Esophagus (tissue), 2 donors: ENCODE measurements around the gene ITPRID2. TPM values are rescaled to one million over a fixed set of nuclear protein-coding genes. Genes with fewer than 3 reads are reported as not detected.

Experiments
- H3K27ac ChIP-seq, 2 donors: one replicate each; pipeline ENCODE4 v1.5.1; 2013; ENCODE audit warnings: low read depth in 2 of 2, mild to moderate bottlenecking in 2 of 2, inconsistent platforms in 1 of 2, low read length in 1 of 2, moderate library complexity in 1 of 2
- H3K27me3 ChIP-seq, 2 donors: one replicate each; pipeline ENCODE4 v1.6.1; 2013; ENCODE audit warnings: low read length in 2 of 2, control low read depth in 1 of 2, mild to moderate bottlenecking in 1 of 2; ENCODE audit not compliant: insufficient read depth in 2 of 2, control insufficient read depth in 1 of 2
- H3K36me3 ChIP-seq, 2 donors: one replicate each; pipeline ENCODE4 v1.6.1; 2013; ENCODE audit warnings: low read length in 1 of 2; ENCODE audit not compliant: control insufficient read depth in 2 of 2, insufficient read depth in 2 of 2
- H3K4me1 ChIP-seq, 2 donors: one replicate each; pipeline ENCODE4 v1.6.1; 2013; ENCODE audit warnings: low read length in 1 of 2; ENCODE audit not compliant: control insufficient read depth in 2 of 2, insufficient read depth in 2 of 2
- H3K4me3 ChIP-seq, 2 donors: one replicate each; pipeline ENCODE4 v1.5.1; 2013; ENCODE audit warnings: low read length in 2 of 2, mild to moderate bottlenecking in 2 of 2, low read depth in 1 of 2, moderate library complexity in 1 of 2
- H3K9me3 ChIP-seq, 2 donors: one replicate each; pipeline ENCODE4 v1.6.1; 2013; ENCODE audit warnings: mild to moderate bottlenecking in 2 of 2, low read depth in 1 of 2, low read length in 1 of 2, moderate library complexity in 1 of 2; ENCODE audit not compliant: control insufficient read depth in 2 of 2, insufficient read depth in 1 of 2
- WGBS, 2 donors: extraction: QIAGEN DNeasy Blood & Tissue Kit; methylation state at CpG; one replicate each; pipeline ENCODE4 v1.1.7; 2013; 5-methylcytosine and 5-hydroxymethylcytosine counted together
- polyA plus RNA-seq, 2 donors: library from polyadenylated mRNA; stranded (reverse); fragments of 200-250 nt; gene quantifications; one replicate each; pipeline ENCODE4 v1.2.3, GENCODE V29; 2013
- donor health status: healthy with polysubstance abuse.
- donor health status: Bipolar disorder and iron deficiency.

ITPRID2 gene
- polyA plus RNA-seq, 2 donors, result 11.9 to 15.4 TPM

DNA sequence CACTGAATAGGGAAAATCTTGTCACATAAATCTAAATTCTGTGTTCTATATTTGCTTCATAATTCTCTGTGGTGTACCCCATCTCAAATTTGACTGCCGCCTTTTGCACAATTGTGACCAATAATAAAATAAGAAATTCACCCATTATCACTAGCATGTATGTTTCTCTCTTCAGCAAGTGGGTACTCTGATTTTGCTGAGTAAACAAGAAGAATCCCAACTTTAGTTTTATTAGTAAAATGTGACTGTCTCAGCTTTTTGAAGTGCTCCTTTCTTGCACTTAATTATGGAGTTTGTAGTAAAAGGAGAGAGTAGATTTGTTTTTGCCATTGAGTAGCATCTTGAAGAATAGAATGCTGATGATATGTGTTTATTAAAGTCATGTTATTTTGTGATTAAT is 16.1 kb downstream of the ITPRID2 start:
- H3K27ac ChIP-seq, result no peak overlapping the region
- H3K9me3 ChIP-seq, result no peaks in the 10 kb centered on the region
- H3K4me3 ChIP-seq, result no peak overlapping the region
- H3K27me3 ChIP-seq, result no peaks in the 10 kb centered on the region
- peaks cover 0 to 3% of the 10 kb centered on the region in 2 donors for H3K36me3 ChIP-seq
- H3K4me1 ChIP-seq, result no peaks in the 10 kb centered on the region
- 93 to 95% methylated on average over 1 of the region's 1 CpG for WGBS, 2 donors

DNA sequence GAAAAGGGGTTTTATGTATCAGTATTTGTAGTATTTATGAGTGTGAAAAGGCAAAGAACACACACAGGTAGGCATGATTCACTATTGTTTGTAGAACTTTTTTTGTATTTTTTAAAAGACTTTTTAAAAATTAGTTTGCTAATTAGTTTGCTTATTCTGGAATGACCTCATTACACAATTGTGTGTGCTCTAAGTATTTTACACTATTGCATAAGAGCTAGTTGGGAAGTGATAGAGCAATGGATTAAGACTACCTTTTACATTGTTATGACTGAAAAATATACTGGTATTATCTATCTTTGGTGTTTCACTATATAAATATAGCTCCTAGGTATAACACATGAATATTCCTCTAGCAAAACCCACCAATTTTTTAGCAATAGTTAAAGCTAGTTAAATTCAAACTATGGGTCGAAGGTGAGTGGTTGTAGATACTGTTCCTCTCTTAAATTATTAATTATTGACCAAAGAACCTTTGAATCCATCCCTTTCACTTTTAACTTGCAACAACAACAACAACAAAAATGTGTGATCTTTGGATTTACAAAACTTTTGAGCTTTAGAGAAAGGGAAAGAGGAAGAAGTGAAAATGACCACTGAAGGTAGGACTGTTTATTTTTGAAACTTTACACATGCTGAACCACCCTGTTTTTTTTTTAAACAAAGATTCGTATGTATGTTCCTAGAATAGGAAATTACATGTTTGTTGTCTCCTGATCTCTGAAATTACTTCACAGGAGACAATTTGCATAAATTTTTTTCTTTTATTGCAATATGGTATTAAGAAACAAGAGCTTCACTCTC is 18.7 kb downstream of the ITPRID2 start:
- H3K27ac ChIP-seq, result no peak overlapping the region
- H3K4me3 ChIP-seq, result no peak overlapping the region
- H3K4me1 ChIP-seq, result no peaks in the 10 kb centered on the region
- peaks cover 4 to 7% of the 10 kb centered on the region in 2 donors for H3K36me3 ChIP-seq
- no peaks in the 10 kb centered on the region for H3K9me3 ChIP-seq
- WGBS, 2 donors, result 53 to 77% methylated on average over 2 of the region's 2 CpGs
- H3K27me3 ChIP-seq, result no peaks in the 10 kb centered on the region

DNA sequence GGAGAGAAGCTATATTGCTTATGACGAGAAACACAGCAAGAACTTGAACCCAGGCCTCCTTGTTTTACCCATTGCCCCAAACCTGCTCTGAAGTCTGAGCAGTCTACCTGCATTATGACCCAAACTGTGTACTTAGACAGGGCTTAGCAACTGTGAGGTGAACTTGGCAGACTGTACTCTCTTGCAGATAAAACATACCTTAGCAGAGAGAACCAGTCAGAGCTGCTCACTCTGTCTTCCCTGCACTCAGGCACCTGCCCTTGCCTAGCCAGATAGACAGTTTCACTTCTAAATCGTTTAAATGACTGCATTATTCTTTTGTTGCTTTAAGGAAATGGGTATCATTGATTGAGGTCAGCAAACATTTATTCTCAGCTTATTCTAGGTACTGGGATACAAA is 20.3 kb downstream of the ITPRID2 start:
- H3K27me3 ChIP-seq, result no peaks in the 10 kb centered on the region
- H3K36me3 ChIP-seq, result peaks cover 10 to 17% of the 10 kb centered on the region in 2 donors
- no peak overlapping the region for H3K4me3 ChIP-seq
- 45 to 66% methylated on average over 2 of the region's 2 CpGs for WGBS, 2 donors
- H3K27ac ChIP-seq, result no peak overlapping the region
- H3K4me1 ChIP-seq, result peaks cover 0 to 2% of the 10 kb centered on the region in 2 donors
- no peaks in the 10 kb centered on the region for H3K9me3 ChIP-seq

DNA sequence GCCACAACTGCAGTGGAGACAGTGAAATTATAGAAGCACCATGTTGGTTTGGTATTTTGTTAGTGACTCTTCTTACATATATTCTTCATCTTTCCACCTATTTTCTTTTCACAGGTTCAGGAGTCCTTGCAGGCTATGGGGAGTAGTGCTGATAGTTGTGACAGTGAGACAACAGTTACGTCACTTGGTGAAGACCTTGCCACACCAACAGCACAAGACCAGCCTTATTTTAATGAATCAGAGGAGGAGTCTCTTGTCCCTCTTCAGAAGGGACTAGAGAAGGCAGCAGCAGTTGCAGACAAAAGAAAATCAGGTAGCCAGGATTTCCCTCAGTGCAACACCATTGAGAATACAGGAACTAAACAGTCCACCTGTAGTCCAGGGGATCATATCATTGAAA is 23.6 kb downstream of the ITPRID2 start:
- WGBS, 2 donors, result 77 to 98% methylated on average over 1 of the region's 1 CpG
- no peaks in the 10 kb centered on the region for H3K27me3 ChIP-seq
- H3K27ac ChIP-seq, result no peak overlapping the region
- peaks cover 0 to 2% of the 10 kb centered on the region in 2 donors for H3K4me1 ChIP-seq
- H3K36me3 ChIP-seq, result peaks cover 14 to 18% of the 10 kb centered on the region in 2 donors
- H3K4me3 ChIP-seq, result no peak overlapping the region
- H3K9me3 ChIP-seq, result no peaks in the 10 kb centered on the region

DNA sequence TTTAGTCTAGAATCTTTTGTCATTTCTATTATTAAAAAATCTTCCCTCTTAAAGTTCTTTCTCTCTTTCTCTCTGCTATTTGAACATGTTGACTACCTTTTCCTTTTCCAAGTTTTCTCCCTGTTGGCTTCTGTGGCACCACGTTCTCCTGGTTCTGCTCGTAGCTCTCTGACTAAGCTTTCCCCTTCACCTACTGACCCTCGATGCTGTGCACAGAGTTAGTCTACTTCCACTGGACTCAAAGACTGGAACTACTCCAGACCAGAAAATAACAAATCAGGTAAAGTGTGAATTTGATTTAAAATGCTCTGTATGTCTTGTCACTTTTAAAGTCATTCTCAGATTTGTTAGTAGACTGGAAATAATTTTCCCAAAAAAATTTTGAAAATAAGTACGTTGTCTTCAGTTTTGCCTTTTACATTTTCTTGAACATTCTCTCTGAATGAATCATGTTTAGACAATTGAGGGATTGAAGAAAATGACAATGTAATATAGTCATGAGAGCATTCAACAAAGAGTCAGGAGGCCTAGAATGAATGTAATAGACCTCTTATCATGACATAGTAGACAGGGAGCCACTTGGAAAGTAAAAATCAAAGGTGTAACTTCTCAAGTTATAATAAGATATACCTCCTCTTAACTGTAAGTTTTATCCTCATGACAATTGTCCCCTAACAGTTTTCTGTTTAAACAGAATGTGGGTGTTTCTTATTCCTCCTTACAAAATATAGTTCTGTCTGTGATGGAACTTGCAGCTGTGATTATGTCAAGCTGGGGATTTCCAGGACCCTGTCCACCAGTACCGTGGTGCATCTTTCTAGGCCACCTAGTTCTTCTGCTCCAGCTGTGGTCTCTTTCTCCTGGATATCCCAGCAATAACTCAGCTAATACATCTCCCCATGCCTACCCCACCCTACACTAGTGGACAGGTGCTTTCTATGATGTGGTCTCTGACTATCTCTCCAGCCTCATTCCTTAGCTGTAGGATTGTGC is 25.5 kb downstream of the ITPRID2 start:
- WGBS, 2 donors, result 76 to 77% methylated on average over 5 of the region's 5 CpGs
- no peaks in the 10 kb centered on the region for H3K9me3 ChIP-seq
- peaks cover 14 to 20% of the 10 kb centered on the region in 2 donors for H3K36me3 ChIP-seq
- H3K4me1 ChIP-seq, result peaks cover 0 to 2% of the 10 kb centered on the region in 2 donors
- H3K27me3 ChIP-seq, result no peaks in the 10 kb centered on the region
- no peak overlapping the region for H3K27ac ChIP-seq
- H3K4me3 ChIP-seq, result no peak overlapping the region

DNA sequence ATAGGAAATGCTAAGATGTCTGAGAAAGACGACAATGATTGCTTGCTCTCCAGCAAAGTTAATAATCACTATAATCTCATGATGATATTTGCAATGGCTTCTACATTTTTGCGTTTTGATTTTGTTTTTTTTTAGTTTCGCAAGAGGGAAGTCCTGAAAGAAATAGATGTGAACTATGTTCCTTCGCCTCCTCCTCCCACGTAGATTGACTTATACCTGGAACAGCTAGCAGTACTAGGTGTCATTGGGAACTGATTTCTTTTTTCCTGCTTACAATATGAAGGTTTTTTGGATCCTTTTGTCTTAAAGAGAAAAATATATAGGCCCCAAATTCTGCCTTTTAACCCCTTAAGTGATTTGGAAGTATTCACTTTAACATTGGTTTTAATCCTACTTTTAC is 26.7 kb downstream of the ITPRID2 start:
- H3K36me3 ChIP-seq, result peaks cover 14 to 22% of the 10 kb centered on the region in 2 donors
- H3K4me1 ChIP-seq, result peaks cover 0 to 2% of the 10 kb centered on the region in 2 donors

DNA sequence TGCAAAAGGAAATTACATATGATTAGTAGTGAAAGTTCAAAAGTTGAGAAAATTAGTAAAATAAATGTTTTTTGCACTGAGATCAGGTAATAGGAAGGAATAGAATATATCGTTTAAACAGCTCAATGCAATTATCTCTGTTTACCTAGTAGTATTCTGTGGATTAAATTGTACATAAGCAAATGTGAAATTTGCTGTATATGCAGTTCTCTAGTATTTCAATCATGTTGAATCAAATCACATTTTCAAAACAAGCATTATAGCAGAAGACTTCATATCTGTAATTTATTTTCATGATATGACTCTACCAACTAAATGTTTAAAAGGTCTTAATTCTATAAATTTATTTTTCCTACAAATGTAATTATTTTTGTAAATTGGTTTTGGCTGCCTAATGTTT is 31.6 kb downstream of the ITPRID2 start:
- Histone ChIP-seq H3K9me3 (no peaks in the 10 kb centered on the region), H3K4me3 (no peak overlapping the region), H3K27ac (no peak overlapping the region), H3K27me3 (no peaks in the 10 kb centered on the region), H3K36me3 (peaks cover 3 to 6% of the 10 kb centered on the region in 2 donors), H3K4me1 (no peaks in the 10 kb centered on the region)
- 84 to 88% methylated on average over 1 of the region's 1 CpG for WGBS, 2 donors

More for the DNA sequence above, 26.7 kb downstream of the ITPRID2 start:
- Histone ChIP-seq H3K4me3 (no peak overlapping the region), H3K9me3 (no peaks in the 10 kb centered on the region), H3K27ac (no peak overlapping the region), H3K27me3 (no peaks in the 10 kb centered on the region)
- WGBS, 2 donors, result 78 to 91% methylated on average over 5 of the region's 5 CpGs

DNA sequence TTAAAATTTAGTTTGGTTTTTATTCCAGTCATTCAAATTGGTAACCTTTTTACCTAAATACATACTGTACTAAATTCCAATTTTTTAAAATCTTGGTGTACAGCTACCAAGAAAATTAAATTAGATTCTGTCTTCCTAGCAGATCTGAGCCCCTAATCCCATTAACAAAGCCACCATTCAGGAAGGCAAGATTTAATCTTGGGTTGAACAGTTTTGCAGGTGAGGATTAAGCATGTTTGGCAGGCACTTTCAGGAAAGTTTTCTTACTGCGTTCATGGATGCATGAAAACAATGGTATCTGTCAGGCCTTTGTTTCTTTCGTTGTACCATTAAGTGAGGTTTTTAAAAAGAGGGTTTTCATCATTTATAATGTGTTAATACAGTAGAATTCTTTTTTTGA is 32.8 kb downstream of the ITPRID2 start:
- Histone ChIP-seq H3K4me3 (no peak overlapping the region), H3K36me3 (peaks cover under 1 to 4% of the 10 kb centered on the region in 2 donors), H3K27ac (no peak overlapping the region), H3K4me1 (no peaks in the 10 kb centered on the region), H3K27me3 (no peaks in the 10 kb centered on the region), H3K9me3 (no peaks in the 10 kb centered on the region)
- 54 to 68% methylated on average over 2 of the region's 2 CpGs for WGBS, 2 donors

DNA sequence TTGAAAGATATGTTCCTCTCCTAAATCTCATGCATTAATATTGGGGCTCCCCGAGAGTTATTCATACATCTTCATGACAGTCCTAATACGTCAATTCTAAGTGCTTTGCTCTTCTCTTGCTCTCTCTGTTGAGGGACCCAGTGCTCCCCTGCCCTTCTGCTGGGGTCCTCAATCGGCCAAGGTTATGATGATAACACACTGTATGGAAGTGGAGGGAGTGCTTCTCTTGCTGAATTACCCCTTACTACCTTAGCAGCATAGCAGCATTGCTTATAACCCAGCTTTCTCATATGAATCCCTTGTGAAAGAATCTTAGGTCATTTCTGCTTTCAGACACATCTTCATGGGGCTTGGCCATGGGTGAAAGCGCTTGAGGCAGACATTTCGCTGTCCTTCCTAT is 43.2 kb downstream of the ITPRID2 start:
- Histone ChIP-seq H3K4me3 (no peak overlapping the region), H3K27ac (no peak overlapping the region), H3K36me3 (no peaks in the 10 kb centered on the region), H3K9me3 (no peaks in the 10 kb centered on the region), H3K4me1 (no peaks in the 10 kb centered on the region), H3K27me3 (no peaks in the 10 kb centered on the region)
- WGBS, 2 donors, result 82 to 83% methylated on average over 5 of the region's 5 CpGs
